GM19324 (cell line): ENCODE data around the gene EYA2.

ENCODE experiments used
- ATAC-seq: cut with Tn5 transposase; IDR thresholded peaks from one replicate; pipeline ENCODE4 v1.9.1; 2021; ENCODE audit warnings: mild to moderate bottlenecking, moderate library complexity; ENCODE audit not compliant: unreplicated experiment, low FRiP score

The EYA2 gene

DNA sequence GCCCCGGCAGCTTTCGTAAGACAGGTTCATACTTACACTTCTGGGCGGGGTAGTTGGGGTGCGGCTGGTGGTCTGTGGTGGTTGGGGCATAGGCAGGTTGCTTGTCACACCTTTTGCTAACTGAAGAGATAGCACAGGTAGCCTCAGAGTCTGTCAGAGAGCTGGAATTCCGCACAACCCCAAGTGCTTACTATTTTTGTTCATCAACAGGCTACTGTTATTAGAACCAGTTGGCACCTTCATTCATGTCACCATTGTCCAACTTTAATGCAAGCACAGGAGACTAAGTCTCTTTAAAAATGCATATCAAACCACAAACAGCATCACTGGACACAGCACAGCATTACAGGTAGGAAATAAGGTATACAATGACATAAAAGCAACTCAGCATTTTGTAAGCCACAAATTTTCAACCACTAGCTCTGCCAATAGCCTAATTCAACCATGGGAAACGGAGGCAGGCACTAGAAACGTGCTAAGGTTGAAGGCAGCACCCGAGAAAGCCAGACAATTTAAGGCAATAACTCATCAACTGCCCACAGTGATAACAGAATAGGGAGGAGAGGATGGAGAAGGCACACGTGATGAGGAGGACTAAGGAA, 318.1 kb downstream of the EYA2 start:
- ATAC-seq = no peak

DNA sequence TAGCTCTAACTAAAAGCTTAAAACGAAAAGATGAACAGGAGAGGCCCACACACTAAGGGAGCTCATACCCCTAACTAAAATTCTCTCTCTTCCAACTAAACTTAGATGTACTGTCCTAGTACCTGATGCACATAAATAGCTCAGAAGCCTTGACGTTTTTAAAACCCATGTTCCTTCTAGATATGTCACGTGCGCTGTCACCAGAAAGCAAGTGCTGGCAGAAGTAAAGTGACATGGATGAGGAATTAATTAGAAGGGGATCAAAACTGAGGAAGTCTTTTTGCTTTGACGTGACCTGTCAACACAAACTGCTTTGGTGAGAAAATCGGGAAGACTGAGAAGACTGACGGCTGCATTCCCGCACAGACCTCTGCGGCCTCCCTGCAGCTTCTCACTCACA, 319.3 kb downstream of the EYA2 start:
- ATAC-seq = no peak

DNA sequence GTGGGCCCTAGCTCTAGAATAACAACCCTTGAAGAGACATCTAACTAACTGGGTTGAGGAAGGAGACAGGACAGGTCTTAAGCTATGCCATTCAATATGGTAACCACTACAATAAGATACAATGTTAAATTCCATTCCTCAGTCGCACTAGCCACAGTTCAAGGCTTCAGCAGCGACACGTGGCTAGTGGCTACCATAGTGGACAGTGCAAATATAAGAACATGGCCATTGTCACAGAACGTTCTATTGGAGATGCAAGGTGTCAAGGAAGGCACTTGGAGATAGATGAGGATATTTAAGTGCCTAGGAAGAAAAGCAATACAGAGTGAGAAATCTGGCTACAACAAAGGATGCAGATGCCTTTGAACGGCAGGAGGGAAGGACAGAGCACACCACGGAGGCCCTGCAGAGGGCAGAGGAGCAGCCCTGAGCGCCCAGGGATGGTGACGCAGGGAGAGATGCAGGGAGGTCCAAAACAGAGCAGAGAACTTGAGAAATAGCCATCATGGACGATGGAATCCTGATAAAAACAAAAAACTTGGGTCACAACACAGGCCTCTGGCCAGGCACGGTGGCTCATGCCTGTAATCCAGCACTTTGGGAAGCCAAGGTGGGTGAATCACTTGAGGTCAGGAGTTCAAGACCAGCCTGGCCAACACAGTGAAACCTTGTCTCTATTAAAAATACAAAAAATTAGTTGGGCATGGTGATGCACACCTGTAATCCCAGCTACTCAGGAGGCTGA, 321.2 kb downstream of the EYA2 start:
- ATAC-seq = no peak

DNA sequence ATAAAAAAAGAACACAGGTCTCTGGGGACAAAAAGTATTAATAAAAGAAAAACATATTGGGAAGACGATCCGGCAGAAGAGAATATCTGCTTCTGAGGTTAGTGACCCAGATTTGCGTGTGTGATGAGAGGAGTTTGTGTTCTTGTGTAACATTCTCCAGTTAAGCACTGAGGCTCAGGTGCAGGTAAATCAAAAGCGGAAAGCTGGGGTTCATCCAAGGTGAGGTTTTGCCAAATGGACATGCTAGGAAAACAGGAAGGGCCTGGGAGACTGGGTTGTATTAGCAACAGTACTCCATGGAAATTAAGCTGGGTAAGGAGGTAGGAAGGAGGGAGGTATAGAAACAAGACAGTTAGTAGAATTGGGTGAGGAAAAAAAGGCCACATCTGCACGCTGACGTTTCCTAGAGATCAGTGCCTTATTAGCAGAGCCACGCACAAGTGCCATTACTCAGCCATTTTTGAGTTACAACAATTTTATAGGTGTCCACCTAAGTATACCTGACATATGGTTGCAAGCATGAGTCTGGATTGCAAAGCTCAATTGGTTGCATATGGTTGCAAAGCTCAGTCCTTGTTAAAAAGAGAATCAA, 322.3 kb downstream of the EYA2 start:
- no peak for ATAC-seq

DNA sequence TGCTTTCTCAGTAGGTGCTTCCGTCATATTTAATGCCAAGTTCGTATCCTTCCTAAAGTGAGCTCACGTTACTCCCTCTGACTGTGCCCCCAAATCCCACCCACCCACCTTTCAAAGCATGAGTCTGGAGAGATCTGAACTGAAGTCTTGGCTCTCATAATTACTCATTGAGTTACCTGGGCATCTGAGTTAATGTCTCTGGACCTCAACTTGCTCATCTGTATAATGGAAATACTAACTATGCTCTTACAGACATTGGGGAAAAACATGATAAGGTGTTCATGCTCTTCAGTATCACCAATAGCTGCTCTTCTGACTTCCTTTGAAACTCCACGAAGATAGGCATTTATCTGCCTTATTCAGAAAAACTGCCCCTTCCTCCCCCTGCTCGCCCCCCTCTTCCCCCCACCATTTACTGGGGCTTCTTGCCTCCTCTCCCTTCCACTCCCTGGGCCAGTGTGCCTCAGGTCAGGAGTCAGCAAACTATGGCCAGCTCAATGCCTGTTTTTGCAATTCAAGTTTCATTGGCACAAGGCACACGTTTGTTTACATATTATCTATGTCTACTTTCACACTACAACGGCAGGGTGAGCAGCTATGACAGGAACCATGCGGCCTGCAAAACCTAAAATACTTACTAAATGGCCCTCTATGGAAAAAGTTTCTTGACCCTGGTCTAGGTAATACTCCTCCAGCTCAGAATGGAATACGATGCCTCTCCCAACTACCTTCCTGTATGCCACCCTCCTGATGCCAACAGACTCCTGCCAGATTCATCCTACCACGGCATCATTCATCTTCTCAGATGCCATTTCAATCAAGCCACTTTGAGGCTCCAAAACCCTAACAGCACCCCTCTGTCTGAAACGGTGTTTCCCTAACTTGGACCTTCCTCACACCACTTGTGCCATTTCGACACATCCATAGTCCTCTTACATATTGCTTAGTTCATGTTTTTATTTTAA, 323.1 kb downstream of the EYA2 start:
- no peak for ATAC-seq

DNA sequence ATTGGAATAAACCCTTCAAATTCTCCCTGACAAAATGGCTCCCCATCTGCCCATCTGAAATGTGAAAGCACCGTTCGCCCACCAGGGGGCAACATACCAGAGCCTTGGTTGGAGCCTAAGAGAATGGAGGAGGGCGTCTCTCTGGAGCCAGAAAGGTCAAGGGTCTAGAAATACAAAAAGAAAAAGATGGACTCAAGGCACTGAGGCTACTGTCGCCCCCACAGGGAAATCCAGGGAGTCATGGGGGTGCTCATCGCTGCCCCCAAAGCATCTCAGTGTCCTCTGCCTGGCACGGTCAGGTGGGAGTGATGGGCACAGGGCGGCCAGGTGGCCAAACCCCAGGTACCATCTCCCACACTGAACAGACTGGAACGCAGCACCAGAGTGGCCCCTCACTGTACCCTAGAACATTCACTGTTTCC, 325.5 kb downstream of the EYA2 start:
- ATAC-seq = no peak

DNA sequence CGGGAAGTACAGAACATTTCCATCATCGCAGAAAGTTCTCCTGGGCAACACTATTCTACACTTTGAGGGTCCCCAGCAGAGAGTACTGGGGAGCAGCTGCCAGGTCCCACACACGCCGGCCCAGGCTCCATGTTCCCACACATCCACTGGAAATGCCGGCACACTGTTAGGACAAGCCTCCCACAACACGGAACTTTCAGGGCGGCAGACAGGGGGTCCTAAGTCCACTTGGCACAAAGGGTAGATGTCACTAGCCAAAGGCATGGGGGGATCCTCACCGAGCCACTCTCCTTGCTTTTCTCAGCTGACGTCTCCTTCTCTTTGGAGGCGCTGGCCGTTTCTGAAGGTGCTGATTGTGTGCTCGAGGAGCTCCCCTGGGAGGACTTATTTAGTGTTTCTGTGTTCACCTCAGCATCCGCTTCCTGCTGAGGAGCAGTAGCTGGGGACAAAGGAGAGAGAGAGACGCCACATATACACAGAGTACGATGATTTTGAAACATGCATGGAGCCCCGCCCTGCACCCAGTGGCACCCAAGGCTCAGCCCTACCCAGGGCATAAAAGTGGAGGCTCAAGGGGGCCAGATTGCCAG, 326.5 kb downstream of the EYA2 start:
- ATAC-seq = no peak

DNA sequence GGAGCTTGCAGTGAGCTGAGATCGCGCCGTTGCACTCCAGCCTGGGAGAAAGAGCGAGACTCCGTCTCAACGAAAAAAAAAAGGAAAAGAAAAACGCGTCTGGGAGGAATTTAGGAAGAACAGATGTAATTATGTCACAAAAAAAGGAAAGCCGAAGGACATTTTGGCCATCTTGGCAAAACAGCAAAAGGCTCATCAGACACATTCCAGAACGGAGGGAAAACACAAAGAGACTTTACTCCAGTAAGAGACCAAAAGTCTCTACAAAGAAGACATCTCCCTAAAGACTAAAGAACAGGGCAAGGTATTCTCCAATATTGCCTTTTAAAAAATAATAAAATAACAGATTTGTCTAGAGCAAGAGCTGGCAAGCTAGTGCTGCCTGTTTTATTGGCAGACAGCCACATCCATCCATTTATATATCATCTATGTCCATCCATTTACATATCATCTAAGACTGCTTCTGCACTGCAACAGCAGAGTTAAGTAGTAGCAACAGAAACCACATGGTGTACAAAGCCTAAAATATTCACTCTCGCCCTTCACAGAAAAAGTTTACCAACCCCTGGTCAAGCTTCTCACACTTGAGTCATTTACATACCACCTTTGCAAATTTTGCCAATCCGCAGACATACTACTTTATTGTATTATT, 328.0 kb downstream of the EYA2 start:
- no peak for ATAC-seq

DNA sequence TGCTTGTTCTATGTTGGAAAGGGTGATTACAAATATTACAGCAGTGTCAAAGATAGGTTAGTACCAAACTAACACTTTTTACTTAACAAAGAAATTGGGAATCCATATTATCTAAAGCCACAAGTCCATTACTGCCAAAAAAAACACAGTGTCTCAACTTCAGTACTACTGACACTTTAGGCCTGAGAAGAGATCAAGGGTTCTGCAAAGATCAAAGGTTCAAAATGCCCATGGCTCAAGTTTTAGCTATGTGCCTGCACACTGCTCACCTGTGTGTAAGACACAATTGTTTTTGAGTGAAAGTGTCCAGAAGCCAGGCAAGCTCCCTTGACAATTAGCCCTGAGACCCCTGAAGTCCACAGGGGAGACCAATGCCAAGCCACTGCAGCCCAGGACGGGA, 329.3 kb downstream of the EYA2 start:
- ATAC-seq = no peak

DNA sequence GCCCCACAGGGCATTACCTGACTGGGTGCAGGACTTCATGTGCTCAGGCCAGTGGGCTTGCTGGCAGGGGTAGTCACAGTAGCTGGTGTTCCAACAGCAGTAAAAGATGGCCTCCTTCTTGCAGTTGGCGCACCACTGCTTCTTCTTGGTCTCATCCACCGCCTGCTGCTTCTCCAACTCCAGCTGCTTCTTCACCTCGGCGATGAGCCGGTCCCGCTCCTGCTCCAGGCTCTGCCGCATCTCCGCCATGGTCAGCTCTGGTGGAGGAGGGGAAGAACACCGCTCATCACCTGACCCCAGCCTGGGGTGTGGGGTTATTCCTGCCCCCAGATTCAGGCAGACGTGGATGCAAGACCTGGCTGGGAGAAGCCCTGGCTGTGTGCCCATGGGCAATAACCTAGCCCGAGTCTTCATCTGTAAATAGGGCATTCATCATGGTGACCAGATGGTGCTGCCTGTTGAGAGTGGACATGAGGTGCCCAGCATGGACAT, 329.7 kb downstream of the EYA2 start:
- no peak for ATAC-seq

DNA sequence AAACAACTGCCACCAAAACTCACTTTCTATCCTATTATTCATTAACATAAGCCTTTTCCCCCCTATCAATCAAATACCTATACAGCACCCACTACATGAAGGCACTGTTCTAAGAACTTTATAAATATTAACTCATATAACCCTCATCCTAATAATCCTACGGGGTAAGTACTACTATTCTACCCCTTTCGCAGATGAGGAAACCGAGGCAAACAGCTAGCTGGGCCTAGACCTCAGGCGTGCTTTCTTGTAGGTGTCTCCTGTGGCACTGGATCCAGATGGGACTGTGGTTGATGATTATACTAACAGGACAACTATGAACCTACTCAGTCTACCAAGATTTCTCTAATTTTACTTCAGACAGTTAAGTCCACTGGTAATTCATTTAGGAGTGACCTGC, 330.2 kb downstream of the EYA2 start:
- ATAC-seq = no peak

DNA sequence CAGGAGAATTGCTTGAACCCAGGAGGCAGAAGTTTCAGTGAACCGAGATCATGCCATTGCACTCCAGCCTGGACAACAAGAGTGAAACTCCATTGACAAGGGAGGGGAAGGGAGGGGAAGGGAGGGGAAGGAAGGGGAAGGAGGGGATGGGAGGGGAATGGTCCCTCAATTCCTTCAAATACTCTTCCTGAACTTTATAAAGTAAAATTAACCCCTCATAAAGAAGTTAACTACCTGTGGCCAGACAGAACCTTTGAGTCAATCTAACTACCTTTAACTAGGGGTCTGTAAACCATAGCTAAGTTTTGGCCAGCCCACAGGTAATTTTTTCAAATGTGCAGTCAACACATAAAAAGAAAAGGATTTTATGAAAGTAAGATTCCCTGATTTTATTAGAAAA, 330.8 kb downstream of the EYA2 start:
- ATAC-seq = no peak

DNA sequence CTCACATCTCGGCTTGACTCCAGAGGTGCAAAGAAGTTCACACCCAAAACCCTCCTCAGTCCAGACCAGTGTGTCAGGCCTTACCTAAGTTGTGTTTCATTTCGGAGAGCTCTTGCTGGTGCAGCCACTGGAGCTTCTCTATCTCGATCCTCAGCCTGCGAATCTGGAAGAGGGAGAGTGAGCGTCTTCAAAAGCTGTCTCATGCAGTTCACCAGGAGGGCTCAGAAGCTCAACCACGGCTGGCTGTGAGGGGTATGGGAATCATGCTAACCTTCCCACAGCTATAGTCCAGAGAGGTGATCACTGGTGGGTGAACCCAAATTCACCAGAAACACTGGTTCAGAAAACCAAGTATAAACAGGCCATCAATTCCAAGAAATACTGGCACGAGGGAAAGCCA, 332.5 kb downstream of the EYA2 start:
- ATAC-seq = no peak

DNA sequence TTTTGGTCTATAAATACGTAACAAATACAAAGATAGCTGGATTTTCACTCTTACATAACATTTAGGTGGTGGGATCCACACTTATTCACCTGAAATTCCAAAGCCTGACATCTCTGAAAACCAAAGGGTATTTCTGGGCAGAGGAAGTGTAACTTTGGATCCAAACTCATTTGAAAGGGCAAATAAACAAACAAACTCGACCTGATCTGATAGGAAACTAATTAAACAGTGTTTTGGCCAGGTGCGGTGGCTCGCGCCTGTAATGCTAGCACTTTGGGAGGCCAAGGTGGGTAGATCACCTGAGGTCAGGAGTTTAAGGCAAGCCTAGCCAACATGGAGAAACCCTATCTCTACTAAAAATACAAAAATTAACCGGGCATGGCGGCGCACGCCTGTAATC, 332.9 kb downstream of the EYA2 start:
- no peak for ATAC-seq

DNA sequence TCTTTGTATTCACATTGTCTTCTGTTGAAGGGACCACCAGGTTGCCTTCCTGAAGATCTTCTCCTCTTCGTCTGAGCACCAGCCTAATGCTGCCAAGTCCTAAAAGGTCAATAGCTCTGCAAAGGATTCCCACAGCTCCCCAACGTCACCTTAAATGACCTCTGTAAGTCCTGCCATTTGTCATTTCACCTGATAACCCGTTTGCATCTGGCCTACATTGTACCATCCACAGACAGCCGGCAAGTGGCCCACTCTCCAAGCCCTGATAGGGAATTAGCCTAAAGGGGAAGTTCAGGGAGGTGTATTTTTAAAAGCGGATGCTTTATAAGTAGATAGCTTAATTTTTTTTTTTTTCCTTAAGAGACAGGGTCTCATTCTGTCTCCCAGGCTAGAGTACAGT, 334.0 kb downstream of the EYA2 start:
- ATAC-seq = no peak

DNA sequence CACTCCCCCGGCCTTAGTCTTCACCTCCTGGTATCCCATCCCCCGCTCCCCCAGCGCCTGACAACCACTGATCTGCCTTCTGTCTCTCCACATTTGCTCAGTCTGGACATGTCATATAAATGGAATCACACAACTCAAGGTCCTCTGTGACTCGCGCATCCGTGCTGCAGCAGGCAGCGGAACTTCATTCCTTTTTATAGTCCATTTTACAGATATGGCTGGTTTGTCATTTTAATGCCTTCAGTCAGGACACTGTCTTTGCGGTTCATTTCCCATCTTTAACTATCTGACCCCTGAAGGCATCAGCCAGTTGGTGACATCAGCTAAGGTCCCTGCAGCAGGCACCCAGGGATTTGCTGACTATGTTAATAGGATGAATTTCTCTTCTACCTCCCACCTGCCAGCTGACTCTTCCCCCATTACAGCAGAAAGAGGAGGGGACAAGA, 336.2 kb downstream of the EYA2 start:
- ATAC-seq = no peak

DNA sequence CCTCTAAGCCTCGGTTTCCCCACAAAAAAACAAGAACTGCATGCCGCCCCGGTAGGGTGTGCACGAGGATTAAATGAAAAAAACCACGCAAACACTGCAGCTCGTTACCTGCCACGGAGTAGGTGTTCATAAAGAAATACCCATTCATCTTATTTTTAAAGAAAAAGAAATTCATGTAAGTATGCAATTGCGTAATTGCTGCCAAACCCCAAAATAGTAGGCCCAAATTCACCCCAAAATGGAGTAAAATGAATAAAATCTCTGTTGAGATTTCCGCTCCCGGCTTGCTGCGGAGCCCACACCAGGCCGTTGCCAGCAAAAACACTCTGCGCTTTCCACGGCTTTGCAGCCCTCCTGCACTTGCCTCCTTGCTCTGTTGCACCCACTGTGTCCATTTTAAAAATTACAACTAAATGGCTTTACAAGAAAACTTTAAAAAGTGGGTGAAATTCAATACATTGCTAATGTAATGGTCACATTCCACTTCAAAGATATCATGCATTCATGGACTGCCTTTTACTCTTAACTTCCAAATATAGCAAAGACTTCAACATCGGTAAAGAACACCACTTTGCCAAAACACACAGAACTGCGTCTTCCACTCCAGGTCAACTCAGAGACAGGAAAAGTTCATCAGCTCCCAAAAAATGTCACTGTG, 336.9 kb downstream of the EYA2 start:
- no peak for ATAC-seq

DNA sequence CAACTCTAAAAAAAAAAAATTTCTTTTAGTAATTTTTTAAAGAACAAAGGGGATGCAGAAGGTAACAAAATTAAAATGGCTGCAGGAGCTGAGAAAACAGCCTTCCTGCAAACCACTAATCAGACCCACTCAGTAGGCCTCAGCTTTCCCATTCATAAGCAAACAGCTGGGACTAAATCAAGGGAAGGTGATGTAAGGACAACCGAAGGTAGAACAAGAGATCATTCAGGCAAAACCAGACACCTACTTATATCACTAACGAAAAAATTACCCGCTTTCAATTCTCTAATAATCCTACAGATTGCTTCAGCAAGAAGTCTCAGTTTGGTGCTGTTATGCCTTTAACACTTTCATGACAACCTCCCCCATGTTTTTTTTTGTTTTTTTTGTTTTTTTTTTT, 337.9 kb downstream of the EYA2 start:
- ATAC-seq = no peak
